GM18907 (cell line): ENCODE data around the gene VWC2.

Source experiments
- ATAC-seq: cut with Tn5 transposase; IDR thresholded peaks from one replicate; pipeline ENCODE4 v1.9.1; 2021; ENCODE audit warnings: mild to moderate bottlenecking, moderate library complexity; ENCODE audit not compliant: unreplicated experiment

The VWC2 gene

DNA sequence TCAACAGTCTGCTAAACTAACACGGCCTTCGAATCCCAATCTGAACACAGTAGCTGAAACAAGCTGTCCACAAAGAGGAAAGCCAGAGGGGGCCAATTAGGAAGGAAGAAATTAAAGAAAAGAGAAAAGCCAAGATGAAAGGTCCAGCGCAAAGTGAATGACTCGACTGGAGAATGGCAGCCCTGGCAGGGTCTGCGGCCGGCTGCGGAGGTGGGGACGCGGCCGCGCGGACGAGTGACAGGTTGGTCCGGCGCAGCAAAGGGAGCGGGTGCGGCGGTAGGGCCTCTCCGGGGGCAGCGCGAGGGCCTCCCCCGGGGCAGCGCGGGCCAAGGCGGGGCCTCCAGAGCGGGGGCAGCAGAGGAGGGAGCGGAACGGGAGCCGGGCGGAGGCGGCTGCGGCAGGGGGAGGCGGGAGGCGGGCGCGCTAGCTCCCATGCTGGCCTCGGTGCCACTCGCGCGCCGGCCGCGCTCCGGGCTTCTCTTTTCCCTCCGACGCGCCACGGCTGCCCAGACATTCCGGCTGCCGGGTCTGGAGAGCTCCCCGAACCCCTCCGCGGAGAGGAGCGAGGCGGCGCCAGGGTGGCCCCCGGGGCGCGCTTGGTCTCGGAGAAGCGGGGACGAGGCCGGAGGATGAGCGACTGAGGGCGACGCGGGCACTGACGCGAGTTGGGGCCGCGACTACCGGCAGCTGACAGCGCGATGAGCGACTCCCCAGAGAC, at the start of gene VWC2:
VWC2 (plus strand) TSS at position 421 of the 718 bp plus-strand sequence. CDS start 1,798 bp downstream, outside the sequence.
- ATAC-seq = no peak

DNA sequence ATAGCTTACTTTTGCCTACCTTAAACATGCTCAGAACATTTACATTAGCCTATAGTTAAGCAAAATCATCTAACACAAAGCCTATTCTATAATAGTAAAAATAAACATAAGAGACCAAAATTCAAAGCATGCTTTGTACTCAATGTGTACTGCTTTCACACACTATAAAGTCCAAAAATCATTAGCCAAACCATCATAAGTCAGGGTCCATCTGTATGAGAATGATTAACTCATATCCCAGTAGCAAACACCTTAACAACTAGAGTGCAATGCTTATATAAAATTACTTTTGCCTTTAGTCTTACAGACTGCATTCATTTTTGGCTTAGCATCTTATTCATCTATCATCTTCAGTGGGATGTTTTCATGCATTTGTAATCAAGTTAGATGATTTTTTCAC, 49.4 kb upstream of the VWC2 start:
- no peak for ATAC-seq

GRCh38 chr7:49731836-49732235, 41.6 kb upstream of the VWC2 start:
- ATAC-seq = no peak

- ATAC-seq = no peak
Measured at GRCh38 chr7:49762666-49763065, 10.8 kb upstream of the VWC2 start.

DNA sequence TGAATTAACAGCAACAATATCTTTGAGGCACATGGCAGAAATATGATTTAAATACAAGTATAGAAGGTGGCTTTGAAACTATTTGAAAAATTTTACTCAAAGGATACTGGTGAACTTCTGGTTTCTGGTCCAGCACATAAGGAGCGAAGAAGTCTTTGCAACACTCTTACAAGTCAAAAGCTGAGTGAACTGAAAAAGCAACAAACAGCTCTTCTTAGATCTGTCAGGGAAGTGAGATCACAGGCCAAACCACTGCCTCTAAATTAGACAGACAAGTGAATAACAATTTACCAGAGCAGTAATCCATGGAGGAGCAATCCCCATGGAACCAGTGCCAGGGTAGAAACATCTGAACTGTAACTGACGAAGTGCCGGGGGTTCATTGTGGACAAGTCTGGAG, 9.6 kb upstream of the VWC2 start:
- ATAC-seq = no peak

- peak; percentile 95 for ATAC-seq
Measured at GRCh38 chr7:49766966-49767365, 6.5 kb upstream of the VWC2 start.

DNA sequence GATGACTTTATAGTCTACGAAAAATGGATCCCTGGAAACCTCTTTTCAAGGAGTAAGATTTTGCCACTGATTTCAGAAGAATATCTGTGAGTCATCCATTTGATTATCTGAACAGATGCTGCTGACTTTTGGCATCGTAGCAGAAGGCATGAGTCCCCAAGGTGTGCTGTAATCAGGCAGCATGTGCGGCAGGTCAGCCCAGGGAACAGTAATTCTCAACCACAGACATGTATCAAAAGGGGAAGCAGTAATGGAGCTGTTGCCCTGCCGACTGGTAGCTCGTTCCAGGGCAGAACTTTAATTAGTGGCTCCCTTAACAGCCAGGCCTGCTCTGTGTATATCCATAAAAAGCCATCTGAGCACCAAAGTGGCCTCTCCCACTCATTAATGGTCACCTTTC, 5.7 kb upstream of the VWC2 start:
- ATAC-seq = no peak

- no peak for ATAC-seq
Measured at GRCh38 chr7:49768254-49768653, 5.2 kb upstream of the VWC2 start.

GRCh38 chr7:49768835-49769234, 4.6 kb upstream of the VWC2 start:
- ATAC-seq = no peak

DNA sequence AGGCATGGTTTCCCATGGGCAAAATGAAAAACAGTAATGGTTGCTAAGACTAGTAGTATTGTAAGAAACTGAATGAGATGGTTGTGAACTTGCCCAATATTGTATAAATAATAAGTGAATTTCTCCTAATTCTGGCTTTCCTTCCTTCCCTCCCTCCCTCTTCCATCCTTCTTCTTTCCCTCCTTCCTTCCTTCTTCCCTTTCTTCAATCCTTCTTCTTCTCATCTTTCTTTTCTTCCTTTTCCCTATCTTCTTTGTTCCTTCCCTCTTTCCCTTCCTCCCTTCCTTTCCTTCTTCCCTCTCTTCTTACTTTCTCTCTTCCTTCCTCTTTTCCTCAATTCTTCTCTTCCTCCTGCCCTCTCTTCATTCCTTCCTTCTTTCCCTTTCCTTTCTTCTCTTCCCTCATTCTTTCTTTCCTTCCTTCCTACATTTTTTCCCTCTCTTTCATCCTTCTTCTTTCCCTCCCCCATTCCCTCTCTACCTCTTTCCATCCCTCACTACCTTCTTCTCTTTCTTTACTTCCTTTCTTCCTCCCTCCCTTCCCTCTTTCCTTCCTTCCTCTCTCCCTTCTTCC, 4.1 kb upstream of the VWC2 start:
- no peak for ATAC-seq

DNA sequence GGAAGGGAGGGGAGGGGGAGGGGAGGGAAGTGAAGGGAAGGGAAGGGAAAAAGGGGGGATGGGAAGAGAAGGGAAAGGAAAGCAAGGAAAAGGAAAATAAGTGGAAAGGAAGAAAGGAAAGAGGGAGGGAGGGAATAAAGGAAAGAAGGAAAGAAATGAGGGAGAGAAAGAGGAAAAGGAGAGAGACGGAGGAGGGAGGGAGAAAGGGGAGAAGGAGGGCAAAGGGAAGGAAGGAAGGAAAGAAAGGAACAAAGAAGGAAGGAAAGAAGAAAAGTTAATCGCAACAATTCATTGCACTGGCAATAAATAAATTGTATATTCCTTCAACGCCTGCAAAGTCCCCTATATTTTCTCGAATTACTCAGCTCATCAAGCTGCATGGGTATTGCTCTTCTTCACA, 2.6 kb upstream of the VWC2 start:
- no peak for ATAC-seq

DNA sequence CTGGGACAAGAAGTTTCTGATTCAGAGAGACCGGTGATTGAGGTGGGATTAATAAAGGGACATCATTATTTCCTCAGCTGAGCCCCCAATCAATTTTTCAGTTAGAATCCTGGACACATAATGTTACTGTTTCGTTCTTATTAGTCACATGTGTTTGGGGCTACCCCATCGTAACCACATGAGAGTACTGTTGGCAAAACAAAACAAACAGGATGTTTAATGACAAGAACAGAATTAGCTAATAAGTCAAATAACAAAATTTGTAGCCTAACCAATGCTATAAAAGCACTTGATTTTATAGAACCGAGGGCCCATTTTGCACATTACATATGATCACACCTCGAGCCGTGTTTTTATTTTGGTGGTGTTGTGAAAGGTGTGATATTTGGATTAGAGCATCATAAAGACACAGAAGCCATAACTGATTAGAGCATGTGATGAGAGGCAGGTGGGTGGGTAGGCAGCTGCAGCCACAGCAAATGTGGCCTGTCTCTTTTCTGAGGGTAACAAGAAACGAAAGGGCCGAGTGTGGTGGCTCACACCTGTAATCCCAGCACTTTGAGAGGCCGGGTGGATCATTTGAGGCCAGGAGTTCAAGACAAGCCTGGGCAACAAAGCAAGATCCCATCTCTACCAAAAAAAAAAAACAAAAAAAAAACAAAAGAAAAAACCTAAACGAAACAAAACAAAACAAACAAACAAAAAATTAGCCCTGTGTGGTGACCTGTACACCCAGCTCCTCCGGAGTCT, 1.8 kb upstream of the VWC2 start:
- ATAC-seq = peak; percentile 28

GRCh38 chr7:49772916-49773217, 571 bp upstream of the VWC2 start:
- no peak for ATAC-seq

DNA sequence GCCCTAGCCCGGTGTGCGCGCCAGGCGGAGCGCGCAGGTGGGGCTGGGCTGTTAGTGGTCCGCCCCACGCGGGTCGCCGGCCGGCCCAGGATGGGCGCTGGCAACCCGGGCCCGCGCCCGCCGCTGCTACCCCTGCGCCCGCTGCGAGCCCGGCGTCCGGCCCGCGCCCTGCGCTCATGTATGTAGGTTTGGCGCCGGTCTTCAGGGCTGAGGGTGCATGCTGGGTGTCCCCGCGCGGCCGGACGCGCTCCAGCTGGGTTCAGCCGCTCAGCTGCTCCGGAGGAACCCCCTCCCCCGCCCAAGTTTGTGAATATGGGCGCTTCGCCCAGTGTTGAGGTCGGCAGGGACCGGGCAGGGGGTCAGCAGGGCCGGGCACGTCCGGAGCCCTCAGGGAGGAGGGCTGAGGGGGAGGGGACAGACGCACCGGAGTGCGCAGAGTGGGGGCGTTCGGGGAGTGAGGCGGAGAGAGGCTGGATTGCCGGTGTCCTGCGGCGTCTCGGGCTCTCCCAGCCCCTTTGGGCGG, 559 bp downstream of the VWC2 start:
- ATAC-seq = no peak

DNA sequence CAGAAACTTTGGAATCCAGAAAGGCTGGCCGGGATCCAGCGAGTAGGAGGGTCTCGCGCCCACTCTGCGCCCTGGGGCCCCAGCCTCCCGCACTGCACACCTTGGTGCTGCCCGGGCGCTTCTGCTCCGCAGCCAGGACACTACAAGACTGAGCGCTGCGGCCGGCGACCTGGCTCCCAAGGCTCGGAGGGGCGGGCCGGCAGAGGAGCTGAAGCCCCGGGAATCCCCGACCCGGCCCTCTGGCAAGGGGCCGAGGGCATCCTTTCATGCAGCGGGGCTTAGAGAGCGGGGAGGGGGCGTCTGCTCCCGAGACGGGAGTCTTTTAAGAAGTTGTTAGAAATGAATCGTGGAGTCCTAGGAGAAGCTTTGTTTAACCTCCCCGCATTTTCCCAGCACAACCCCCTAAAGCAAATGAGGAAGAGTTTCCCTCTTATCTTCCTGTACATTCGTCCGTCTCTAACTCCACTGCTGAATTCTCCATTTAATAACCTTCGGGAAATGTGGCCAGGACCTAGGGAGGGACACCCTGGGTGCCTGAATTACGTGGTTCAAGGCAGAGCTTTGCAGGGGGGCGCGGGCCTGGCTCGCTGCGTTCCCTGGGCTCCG, 1.1 kb downstream of the VWC2 start:
- ATAC-seq = no peak

- ATAC-seq = no peak
Measured at GRCh38 chr7:49775065-49775948, 1.9 kb downstream of the VWC2 start.

DNA sequence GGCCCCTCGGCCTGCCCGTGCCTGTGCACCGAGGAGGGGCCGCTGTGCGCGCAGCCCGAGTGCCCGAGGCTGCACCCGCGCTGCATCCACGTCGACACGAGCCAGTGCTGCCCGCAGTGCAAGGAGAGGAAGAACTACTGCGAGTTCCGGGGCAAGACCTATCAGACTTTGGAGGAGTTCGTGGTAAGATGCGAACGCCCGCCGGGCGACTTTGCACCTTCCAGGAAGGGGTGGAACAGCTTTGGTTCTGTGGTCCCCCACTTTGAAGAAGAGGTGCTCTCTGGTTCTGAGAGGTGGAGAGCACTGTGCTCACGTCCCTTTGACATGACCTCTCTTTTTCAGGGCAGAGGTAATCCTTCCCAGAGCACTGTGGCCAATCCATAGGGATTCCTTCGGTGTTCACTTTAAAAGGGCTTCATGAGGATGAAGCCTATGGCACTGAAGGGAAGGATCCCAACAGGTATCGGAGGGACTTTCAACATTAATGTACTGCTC, 2.6 kb downstream of the VWC2 start:
- ATAC-seq = no peak

- ATAC-seq = no peak
Measured at GRCh38 chr7:49776994-49777393, 3.6 kb downstream of the VWC2 start.

- ATAC-seq = peak; percentile 31
Measured at GRCh38 chr7:49778731-49779270, 5.4 kb downstream of the VWC2 start.

DNA sequence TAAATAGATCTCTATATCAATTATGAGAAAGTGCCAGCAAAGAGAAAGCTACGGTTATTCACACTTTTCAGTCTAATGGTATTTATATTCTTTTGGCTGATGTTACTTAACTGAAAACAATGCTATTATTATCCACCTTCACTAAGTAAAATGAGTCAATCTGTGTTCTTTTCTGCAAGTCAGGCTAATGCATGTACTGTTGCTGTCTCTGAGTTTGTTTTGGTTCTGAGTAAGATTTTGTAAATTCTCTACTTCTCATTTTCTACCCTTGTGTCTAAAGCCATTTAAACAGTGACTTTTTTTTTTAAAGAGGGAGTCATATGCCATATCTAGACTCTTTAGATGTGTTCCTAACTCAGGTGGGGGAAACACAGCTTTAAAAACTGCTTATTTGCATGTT, 7.5 kb downstream of the VWC2 start:
- no peak for ATAC-seq
